HG03060 (cell line): ENCODE results near the gene PROP1.
"Not testable (repeated sequence)": the region's sequence is repeated elsewhere in the genome, so short reads cannot be mapped to it uniquely, and the experiment has no call there.

Experiments
- ATAC-seq: cut with Tn5 transposase; IDR thresholded peaks from one replicate; pipeline ENCODE4 v1.9.1; 2021; ENCODE audit warnings: low read depth, moderate number of reproducible peaks; ENCODE audit not compliant: unreplicated experiment

PROP1 gene

DNA sequence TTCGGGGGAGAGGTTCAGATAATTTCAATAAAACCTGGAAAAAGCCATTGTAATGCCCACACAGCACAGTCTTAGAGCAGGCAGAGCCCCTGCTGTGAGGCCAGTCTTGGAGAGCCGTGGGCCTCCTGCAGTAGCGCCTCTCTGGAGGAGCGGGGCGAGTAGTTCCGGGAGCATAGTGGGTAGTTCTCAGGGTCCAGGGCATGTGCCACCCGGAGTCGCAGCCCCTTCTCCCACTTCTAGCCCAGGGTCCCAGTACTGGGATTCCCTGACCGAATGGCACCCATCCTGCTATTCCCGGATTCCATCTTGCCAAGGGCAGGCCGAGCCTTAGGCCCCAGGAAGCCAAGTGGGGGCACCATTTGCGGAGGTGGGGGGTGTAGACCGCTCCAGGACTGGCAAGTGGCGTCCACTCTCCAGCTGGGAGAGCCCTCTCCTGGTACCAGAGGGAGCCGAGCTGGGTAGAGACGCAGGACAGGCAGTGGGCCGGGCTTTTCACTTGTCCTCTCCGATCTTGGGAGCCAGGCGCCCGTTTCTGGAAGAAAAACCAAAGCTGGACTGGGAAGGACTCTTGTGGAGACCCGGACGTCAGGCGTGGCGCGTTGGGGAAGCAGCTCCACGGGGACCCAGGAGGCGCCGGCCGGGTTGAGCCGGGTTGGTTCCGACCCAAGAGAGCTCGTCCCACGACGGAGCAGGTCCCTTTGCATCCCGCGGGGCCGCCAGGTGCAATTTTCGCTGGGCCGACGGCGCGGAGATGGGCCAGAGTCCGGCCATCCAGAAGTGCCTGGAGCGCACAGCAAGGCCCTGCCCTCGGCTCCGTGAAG is 12.1 kb downstream of the PROP1 start:
- ATAC-seq: no peak

DNA sequence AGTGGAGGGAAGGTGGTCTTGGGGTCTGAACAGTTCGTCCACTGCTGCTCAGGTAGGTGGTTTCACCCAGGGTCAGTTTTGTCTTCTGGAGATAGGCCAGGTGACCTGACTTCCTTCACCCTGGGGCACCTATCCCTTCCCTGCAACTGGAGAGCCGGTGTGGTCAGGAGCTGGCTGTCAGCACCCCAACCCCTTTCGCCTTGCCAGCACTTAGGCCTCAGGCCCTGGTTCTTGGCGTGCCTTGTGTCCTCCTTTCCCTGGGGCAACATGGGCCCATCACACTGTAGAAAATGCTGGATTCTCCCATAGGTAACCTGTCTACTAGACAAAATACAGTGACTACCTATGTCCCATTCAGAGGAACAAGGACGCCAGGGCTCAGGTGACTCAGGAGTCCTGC is 13.1 kb downstream of the PROP1 start:
- no peak for ATAC-seq

DNA sequence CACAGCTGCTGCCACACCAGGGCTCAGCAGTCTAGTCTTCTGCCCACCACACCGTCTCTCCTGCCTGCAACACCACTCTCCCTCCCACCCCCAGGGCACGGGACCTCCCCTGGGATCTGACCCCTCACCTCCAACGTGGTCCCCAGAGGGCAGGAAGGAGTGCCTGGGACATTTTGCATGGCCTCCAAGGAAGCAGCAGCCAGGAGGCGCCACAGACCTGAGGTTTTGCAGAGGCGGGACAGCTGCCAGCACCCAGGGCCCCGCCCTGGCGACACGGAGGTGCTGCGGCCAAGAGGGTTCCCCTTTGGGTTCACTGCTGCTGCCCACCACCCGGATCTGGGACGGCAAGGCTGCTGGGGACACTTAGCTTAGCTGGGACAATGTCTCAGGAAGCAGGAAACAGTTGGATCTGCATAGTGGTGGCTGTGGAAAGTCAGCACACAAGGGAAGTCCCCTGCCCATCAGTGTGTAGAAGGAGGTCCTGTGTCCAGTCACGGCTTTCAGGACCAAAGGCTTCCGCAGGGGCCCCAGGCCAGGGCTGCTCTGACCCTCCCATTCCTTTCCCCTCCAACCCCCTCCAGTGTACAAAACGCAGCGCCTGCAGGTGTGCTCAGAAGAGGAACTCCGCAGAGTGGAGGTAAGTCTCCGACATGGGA is 13.8 kb downstream of the PROP1 start:
- no peak for ATAC-seq

DNA sequence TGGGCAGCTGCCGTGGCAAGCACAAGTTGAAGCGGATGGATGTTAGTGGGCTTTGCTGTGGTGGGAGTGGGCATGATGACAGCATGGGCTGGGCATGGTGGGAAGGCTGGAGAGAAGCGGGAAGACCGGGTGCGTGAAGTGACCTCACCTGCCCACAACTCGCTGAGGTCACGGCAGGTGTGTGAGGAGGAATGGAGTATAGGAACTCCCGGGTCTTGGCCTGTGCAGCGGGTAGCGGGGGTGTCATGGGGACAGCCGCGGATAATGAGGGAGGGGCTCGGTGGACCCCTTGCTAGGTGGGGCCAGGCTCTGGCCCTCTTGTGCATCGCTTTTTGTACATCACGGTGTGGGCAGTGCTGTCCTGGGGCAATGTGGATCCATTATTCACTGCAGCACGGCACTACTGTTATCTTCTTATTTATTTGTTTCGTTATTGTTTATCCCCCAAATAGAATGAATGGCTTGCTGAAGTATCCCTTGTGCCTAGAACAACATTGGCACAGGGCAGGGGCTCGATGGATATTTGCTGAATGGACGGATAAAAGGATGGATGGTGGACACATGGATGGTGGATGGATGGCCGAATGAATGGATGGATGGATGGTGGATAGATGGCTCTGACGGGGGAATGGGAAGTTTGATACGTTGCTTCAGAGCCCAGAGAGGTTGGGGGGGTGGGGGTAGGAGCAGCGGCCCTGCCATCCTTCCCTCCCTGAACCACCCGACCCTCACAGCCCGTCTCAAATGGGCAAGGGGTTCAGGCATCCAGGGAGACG is 14.6 kb downstream of the PROP1 start:
- ATAC-seq: no peak

DNA sequence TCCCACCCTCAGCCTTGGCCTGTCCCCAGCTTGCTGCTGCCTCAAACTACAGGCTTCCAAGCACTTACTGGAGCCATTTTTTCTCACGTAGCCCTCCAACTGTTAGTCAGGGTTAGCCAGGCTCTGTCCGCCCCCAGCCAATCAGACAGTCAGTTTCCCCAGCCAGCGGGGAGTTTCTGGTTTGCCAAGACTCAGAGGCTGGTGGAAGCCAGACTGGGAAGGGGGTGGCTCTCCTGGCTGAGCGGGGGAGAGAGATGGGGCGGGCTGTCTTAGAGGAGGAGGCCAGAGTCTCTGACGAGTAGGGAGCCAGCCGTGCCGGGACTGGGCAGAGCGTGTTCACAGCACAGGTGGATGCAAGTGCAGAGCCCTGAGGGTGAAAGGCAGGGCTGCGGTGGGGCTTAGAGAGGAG is 15.3 kb downstream of the PROP1 start:
- ATAC-seq: no peak

DNA sequence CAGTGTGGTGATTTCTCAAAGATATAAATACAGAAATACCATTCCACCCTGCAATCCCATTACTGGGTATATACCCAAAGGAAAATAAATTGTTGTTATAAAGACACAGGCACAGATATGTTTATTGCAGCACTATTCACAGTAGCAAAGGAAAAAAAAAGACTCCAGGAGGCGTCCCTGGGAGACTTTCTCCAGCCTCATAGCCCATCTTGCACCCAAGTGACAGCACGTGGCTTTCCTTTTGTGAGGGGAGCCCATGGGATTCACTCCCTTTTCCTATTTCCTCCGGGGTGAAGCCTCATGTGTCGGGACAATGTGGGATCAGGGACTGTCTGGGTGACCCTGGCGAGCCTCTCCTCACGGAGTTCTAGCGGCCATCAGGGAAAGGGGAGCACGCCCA is 18.4 kb downstream of the PROP1 start:
- not testable (repeated sequence) for ATAC-seq

DNA sequence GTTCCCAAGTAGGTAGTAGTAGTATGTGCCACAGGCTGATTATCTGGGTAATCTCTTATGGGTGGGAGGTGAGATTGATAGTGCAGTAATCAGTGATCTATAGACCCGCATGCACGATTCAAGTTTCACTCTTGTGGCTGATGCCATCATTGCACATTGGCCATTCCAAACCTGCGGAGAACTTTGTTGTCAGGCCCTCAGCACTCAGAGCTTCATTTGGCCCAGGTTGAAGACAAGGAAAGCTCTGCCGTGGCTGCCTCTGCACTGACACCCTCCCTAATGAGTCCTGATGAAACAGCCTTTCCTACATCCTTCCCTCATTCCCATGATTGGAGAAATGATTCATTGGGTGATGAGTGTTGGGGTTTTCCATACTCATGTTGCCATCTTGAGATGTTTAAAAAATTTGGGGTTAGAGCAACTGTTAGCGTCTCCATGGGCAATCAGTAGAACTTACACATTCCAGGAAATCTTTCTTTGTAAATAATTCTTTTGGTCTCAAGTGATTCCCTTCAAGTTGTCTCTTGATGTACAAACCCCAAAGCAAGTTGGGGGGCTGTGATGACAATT is 22.9 kb downstream of the PROP1 start:
- no peak for ATAC-seq

DNA sequence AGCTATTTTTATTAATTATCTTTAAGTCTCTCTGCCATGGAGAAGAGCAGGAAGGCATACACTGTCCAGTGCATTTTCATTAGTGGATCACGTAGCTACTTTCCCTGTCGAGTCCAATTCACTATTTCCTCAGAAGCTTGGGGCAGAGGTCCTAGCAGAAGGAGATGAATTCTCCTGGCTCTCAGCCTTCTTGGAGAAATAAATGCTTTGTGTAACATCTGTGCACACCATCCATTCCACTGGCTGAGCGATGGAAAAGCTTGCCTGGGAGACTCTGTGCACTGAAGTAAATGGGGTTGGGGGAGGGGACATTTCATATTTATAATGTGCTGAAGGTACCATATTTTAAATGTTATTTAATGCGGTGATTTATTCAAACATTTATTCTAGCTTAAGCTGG is 23.4 kb downstream of the PROP1 start:
- no peak for ATAC-seq

DNA sequence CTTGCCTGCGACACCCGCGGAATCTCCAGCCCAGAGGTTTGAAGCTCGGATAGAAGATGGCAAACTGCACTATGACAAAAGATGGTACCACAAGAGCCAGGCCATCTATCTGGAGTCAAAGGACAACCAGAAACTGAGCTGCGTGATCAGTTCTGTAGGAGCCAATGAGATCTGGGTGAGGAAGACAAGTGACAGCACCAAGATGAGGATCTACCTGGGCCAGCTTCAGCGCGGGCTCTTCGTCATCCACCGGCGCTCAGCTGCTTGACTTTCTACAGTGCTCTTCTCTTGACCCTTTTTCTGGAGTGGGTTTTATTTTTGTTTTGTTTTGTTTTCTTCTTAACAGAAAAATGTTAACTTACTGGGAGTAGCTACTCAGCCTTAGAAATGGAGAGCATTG is 24.0 kb downstream of the PROP1 start:
- not testable (repeated sequence) for ATAC-seq

DNA sequence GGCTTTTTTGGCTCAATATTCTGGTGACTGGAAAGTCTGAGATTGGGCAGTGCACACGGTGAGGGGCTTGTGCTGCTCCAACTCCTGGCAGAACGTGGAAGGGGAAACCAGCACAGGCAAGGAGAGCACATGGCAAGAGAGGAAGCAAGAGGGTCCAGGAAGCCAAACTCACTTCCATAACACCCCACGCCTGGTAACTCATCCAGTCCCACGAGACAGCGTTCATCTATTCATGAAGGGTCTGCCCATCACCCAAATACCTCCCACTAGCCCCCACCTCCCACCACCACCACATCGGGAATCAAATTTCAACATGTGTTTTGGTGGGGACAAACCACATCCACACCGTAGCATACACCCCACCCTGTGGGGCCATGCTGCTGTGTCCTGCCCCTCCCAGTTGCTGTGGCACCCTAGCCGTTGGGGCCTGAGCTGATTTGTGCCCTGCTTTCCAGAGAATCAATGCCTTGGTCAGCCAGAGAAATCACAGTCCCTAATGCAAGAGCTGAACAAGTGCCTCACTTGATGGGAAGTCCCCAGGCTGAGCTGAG is 27.3 kb downstream of the PROP1 start:
- ATAC-seq: no peak

DNA sequence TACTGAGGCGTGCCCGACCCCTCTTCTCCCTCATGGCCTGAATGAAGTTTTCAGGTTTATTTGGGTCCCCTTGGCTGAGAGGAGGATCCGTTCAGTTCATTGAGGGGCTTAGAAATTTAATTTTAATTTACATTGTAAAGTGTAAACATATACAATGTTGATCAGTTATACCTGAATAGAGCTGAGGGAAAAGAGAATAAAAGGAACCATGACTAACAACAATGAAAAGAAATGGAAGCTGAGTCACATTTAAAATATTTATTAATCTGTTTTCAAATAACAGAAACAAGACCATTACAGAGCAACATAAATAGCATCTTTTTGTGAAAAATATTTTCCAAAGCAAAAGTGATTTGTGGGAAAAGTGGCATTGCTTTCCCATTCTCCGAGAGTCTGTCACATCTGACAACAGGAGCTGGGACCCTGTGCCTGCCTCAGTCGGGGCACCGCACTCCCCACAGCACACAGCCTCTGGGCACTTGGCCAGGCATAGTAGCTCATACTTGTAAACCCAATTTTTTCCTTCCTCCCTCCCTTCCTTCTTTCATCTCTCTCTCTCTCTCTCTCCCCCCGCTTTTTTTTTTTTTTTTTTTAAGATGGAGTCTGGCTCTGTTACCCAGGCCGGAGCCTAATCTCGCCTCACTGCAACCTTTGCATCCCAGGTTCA is 28.7 kb downstream of the PROP1 start:
- ATAC-seq: no peak

DNA sequence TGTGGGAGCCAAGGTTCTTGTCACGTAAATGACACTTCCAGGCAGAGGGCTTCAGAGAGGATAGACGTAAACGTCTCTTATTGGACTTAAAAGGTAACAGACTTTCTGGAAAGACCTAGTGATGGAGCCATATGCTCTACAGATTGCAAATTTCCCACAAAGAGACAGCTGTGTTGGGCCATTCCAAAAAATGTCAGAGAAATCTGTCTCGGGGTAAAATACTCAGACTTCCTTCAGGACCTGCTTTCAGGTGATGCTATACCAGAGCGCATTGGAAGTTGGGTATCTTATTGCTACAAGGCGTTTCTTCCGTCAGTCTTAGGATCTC is 29.2 kb downstream of the PROP1 start:
- no peak for ATAC-seq

DNA sequence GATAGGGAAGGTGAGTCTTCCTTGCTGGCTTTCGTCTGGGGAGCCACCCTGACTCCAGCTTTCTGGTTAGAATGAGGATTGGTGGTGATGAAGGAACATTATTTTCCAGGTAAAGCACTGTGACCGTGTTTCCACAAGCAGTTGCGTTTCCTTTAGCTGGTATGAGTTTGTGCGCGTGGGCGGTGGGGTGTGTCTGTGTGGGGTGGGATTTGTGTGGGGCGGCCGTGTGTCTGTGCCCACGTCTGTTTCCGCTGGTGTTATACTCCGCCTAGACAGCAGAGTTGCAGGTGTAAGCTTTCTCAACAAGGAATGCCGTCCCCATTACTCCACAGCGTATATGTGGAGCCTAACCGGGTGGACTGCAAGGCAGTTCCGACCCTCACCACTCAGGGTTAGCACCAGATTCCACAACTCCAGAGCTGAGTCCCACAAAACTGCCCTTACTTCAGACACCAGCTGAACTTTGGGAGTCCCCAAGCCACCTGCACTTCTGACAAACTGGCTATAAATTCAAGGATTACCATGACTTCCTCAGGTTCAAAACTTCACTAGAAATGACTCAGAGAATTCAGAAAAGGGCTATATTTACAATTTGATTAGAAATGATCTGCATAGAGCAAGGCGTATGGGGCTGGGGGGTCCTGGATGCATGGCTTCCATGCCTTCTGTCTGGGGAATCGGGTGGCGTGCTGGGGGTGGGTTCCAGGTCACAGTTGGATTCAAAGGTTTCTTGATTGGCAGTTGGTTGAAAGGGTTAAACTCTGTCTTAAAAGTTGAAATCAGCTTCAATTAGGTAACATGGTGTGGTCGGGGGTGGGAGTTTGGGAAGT is 29.8 kb downstream of the PROP1 start:
- no peak for ATAC-seq

DNA sequence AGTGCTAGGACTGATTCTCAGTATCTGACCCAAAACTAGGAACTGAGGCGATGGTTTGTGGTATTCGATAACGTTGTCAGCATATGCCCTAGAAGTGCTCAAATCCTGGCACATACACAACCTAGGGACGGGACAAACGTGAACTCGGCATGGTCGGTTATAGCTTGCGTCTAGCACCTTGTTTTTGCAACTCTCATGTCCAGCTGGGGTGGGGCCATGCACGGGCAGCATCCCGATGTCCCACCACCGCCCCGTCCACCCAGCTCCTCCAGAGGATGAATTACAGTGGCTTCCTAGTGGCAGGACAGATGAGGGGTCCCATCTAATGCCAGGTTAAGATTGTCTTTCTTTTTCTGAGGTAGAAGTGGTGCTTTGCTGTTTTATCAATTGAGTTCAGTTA is 31.6 kb downstream of the PROP1 start:
- no peak for ATAC-seq

DNA sequence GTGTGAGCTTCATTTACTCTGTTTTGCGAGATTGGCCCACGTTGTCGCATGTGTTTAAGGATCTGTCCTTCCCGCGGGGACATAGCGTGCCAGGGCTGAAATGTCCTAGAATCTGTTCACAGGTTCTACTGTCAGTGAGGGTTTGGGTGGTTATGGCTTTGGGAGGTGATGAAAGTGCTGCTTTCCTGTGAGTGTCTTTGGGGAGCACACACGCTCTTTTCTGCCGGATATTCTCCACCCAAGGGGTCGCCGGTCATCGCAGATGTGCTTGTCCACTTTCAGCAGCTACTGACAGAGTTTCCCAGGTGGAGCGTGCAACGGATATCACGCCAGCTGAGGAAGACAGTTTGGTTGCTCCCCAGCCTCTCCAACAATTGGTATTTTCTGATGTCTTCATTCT is 32.1 kb downstream of the PROP1 start:
- ATAC-seq: no peak

DNA sequence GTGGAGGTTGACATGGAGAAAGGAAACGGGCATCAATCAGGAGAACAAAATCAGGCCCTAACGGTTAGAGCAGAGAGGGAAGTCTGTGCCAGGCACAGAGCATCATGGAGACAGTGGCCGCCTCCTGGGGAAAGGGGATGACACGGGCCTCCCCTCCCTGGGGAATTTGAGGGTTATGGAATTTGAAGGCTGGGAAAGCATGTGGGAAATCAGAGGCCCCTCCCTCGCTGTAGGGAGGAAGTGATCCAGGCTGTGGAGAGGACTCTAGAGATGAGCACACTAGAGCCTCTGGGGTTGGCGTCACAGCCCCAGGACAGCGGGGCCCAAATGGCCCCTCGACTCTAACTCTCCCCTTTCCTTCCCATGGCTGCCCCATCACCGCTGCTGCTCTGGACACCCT is 36.7 kb downstream of the PROP1 start:
- ATAC-seq: no peak

DNA sequence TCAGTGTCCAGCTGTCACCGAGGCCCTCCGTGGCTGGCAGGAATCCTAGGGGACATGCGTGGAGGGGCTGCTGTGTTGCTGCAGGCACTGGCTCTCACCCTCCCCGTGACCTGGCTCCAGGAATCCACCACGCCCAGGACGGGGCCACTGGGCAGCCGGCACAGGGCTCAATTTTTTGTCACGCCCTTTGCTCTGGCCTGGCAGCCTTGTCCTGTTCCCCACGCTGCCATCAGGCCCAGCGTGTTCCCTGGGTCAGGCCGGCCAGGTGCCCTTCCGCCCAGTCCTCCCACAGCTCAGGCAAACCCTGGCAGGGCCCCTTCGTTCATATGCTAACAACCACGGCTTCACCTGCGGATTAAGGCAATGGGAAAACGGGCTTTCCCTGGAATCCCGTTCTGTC is 37.3 kb downstream of the PROP1 start:
- ATAC-seq: no peak

DNA sequence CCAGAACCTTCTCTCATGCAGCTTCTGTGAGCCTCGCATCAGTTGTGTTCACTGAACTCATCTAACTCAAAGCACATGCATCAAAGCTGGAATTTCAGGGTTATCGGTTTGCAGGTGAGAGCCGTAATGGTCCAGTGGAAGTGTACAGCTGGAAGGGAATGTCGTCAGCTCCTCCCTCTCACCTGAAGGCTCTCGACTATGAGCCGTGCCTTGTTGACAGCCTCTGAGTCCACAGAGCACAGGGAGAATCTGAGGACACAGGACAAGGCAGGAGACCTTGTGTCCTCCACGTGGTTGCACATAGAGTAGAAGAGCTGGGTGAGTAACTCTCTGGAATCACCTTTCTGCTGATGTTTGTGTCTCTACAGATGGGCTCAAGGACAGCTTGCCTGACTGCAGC is 38.8 kb downstream of the PROP1 start:
- ATAC-seq: no peak

DNA sequence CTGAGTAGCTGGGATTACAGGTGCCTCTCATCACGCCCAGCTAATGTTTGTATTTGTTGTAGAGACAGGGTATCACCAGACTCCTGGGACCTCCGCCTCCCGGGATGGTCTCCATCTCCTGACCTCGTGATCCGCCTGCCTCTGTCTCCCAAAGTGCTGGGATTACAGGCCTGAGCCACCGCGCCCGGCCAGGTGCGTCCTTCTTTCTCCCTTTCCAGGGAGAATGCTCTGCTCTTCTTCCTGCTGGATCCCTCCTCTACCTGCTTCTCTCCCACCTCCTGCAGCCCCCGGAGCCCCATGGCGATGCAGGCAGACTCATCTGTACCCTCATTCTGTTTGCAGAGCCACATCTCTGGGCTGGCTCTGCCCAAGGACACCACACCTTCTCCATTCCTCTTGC is 42.9 kb downstream of the PROP1 start:
- ATAC-seq: not testable (repeated sequence)

DNA sequence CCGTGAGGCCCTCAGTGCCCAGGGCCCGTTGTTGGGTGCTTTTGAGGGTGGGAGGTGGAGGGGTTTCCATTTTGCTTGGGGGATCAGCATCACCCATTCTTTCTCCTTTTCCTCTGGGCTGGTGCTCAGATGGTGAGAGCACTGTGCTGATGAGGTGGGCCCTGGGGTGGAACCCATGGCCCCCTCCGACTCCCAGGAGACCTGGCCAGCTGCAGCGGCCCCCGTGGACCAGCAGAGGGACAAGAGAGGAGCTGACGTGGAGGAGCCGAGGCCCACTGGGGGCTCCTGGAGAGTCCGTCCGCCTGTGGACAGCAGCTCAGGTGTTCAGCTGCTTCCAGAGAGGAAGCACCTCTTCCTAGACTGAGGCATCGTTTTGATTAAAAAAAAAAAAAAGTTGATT is 46.4 kb downstream of the PROP1 start:
- not testable (repeated sequence) for ATAC-seq
